IMR-90 (cell line): ENCODE results near the gene CEP63. TPM values are rescaled to one million over a fixed set of nuclear protein-coding genes. Genes with fewer than 3 reads are reported as not detected.

ENCODE experiments used
- ATAC-seq: fragments of 200-7000 bp; cut with Tn5 transposase; 2 replicates; pipeline ENCODE4 v1.9.1; 2020; ENCODE audit warnings: low read depth, mild to moderate bottlenecking, moderate library complexity
- BruUV-seq: library from RNA; stranded (reverse); fragments of 400-500 nt; replicated peaks from 2 replicates; lab custom pipeline; 2021; lab: Mats Ljungman, UMichigan
- CTCF ChIA-PET: fragments of 300-600 bp; formaldehyde crosslinking; extraction: SDS; loops from one replicate; lab custom pipeline; 2021; ENCODE audit warnings: antibody characterized with exemption; lab: Yijun Ruan, JAX
- POLR2A ChIA-PET: fragments of 300-600 bp; sonication (Branson Sonifier 250); formaldehyde crosslinking; loops from one replicate; lab custom pipeline; 2022; ENCODE audit warnings: antibody characterized with exemption; ENCODE audit not compliant: unreplicated experiment; lab: Charles Lee
- DNase-seq: peaks from one replicate; pipeline ENCODE4 v3.0.0; 2013
- H2AFZ ChIP-seq: replicated peaks from 2 replicates; pipeline ENCODE3; 2013; ENCODE audit warnings: low read length, mild to moderate bottlenecking; ENCODE audit not compliant: poor library complexity
- H2AK5ac ChIP-seq: 2 replicates; pipeline ENCODE4 v1.6.1; 2013; ENCODE audit warnings: low read depth, low read length, inconsistent platforms
- H2AK9ac ChIP-seq: replicated peaks from 2 replicates; pipeline ENCODE3; 2013; ENCODE audit warnings: mild to moderate bottlenecking, low read depth, low read length, moderate library complexity; ENCODE audit not compliant: poor library complexity
- H2BK120ac ChIP-seq: 2 replicates; pipeline ENCODE4 v1.6.1; 2013; ENCODE audit warnings: low read depth, low read length, inconsistent platforms
- H2BK15ac ChIP-seq: 3 replicates; pipeline ENCODE4 v1.6.1; 2013; ENCODE audit warnings: low read depth, low read length, inconsistent platforms
- H2BK20ac ChIP-seq: 2 replicates; pipeline ENCODE4 v1.6.1; 2013; ENCODE audit warnings: low read depth, mild to moderate bottlenecking, inconsistent platforms, low read length, moderate library complexity
- H2BK5ac ChIP-seq: 2 replicates; pipeline ENCODE4 v1.6.1; 2013; ENCODE audit warnings: mild to moderate bottlenecking, low read depth, low read length, inconsistent platforms; ENCODE audit not compliant: poor library complexity, severe bottlenecking
- H3K14ac ChIP-seq: replicated peaks from 2 replicates; pipeline ENCODE4 v1.6.1; 2013; ENCODE audit warnings: low read depth, low read length, inconsistent platforms
- H3K18ac ChIP-seq: 2 replicates; pipeline ENCODE4 v1.6.1; 2013; ENCODE audit warnings: low read depth, low read length, control low read depth
- H3K23ac ChIP-seq: 2 replicates; pipeline ENCODE4 v1.6.1; 2013; ENCODE audit warnings: low read depth, low read length, inconsistent platforms
- H3K27ac ChIP-seq: 2 replicates; pipeline ENCODE4 v1.5.1; 2013; ENCODE audit warnings: mild to moderate bottlenecking, control low read depth, low read length; ENCODE audit not compliant: insufficient read depth
- H3K27me3 ChIP-seq: 2 replicates; pipeline ENCODE4 v1.6.1; 2013; ENCODE audit warnings: low read length; ENCODE audit not compliant: control insufficient read depth, insufficient read depth
- H3K36me3 ChIP-seq: 2 replicates; pipeline ENCODE4 v1.6.1; 2013; ENCODE audit warnings: low read length, mixed read lengths; ENCODE audit not compliant: control insufficient read depth, insufficient read depth
- H3K4ac ChIP-seq: 2 replicates; pipeline ENCODE4 v1.6.1; 2013; ENCODE audit warnings: low read depth, low read length, inconsistent platforms
- H3K4me1 ChIP-seq: 2 replicates; pipeline ENCODE4 v1.6.1; 2013; ENCODE audit warnings: low read length, mixed read lengths; ENCODE audit not compliant: control insufficient read depth, insufficient read depth
- H3K4me2 ChIP-seq: 2 replicates; pipeline ENCODE4 v1.6.1; 2013; ENCODE audit warnings: low read depth, mild to moderate bottlenecking, control low read depth, low read length, moderate library complexity
- H3K4me3 ChIP-seq: 2 replicates; pipeline ENCODE4 v1.5.1; 2013; ENCODE audit warnings: low read depth, mild to moderate bottlenecking, control low read depth, low read length, moderate library complexity; ENCODE audit not compliant: insufficient read depth
- H3K56ac ChIP-seq: 2 replicates; pipeline ENCODE4 v1.6.1; 2013; ENCODE audit warnings: low read length, inconsistent platforms; ENCODE audit not compliant: insufficient read depth; ENCODE audit errors: extremely low read depth
- H3K79me1 ChIP-seq, 2 experiments: 2 replicates each; pipeline ENCODE4 v1.6.1; 2013; ENCODE audit warnings: low read length in 2 of 2, inconsistent platforms in 1 of 2, low read depth in 1 of 2
- H3K9ac ChIP-seq: 2 replicates; pipeline ENCODE4 v1.6.1; 2013; ENCODE audit warnings: low read depth, low read length, control low read depth
- H3K9me1 ChIP-seq: 2 replicates; pipeline ENCODE4 v1.6.1; 2013; ENCODE audit warnings: low read length, inconsistent platforms; ENCODE audit not compliant: insufficient read depth
- H3K9me3 ChIP-seq: 2 replicates; pipeline ENCODE4 v1.6.1; 2013; ENCODE audit warnings: low read length; ENCODE audit not compliant: control insufficient read depth, insufficient read depth
- H4K20me1 ChIP-seq: 2 replicates; pipeline ENCODE4 v1.6.1; 2013; ENCODE audit warnings: low read length, inconsistent platforms; ENCODE audit not compliant: insufficient read depth
- H4K5ac ChIP-seq: 2 replicates; pipeline ENCODE4 v1.6.1; 2013; ENCODE audit warnings: mild to moderate bottlenecking, low read depth, low read length, control low read depth
- H4K8ac ChIP-seq, 2 experiments: 2 replicates each; pipeline ENCODE4 v1.6.1; 2013; ENCODE audit warnings: low read depth in 2 of 2, low read length in 2 of 2, control low read depth in 1 of 2, inconsistent platforms in 1 of 2
- H4K91ac ChIP-seq: 2 replicates; pipeline ENCODE4 v1.6.1; 2013; ENCODE audit warnings: low read depth, low read length, inconsistent platforms; ENCODE audit not compliant: insufficient read depth
- BHLHE40 ChIP-seq: fragments of 150-350 bp; IDR thresholded peaks from 2 replicates; pipeline ENCODE4 v1.6.1; 2016; ENCODE audit warnings: mild to moderate bottlenecking, low read depth, low read length
- CEBPB ChIP-seq: IDR thresholded peaks from 2 replicates; pipeline ENCODE4 v1.6.1; 2012; ENCODE audit warnings: low read depth, low read length, improper control_type of control experiment
- CHD1 ChIP-seq: IDR thresholded peaks from 2 replicates; pipeline ENCODE4 v1.6.1; 2012; ENCODE audit warnings: low read depth, low read length, improper control_type of control experiment
- FOS ChIP-seq: fragments of 150-350 bp; IDR thresholded peaks from 2 replicates; pipeline ENCODE4 v1.6.1; 2016; ENCODE audit warnings: low read depth, low read length
- POLR2A ChIP-seq: IDR thresholded peaks from 2 replicates; pipeline ENCODE4 v1.6.1; 2012; ENCODE audit warnings: mild to moderate bottlenecking, low read depth, low read length
- RAD21 ChIP-seq: IDR thresholded peaks from 2 replicates; pipeline ENCODE4 v1.6.1; 2012; ENCODE audit warnings: low read length, improper control_type of control experiment
- RCOR1 ChIP-seq: IDR thresholded peaks from 2 replicates; pipeline ENCODE4 v1.6.1; 2012; ENCODE audit warnings: mild to moderate bottlenecking, low read length, improper control_type of control experiment; ENCODE audit not compliant: insufficient replicate concordance
- WGBS, 2 experiments: methylation state at CpG; one replicate each; pipeline versions ENCODE4 v1.1.5 to v1.1.7; 2013; ENCODE audit warnings: missing lambda C conversion rate in 2 of 2; ENCODE audit not compliant: insufficient read length in 1 of 2; ENCODE audit errors: extremely low coverage in 2 of 2; 5-methylcytosine and 5-hydroxymethylcytosine counted together
- dilution Hi-C: fragments of 300-500 bp; cut with HindIII; formaldehyde crosslinking; loops from one replicate; pipeline ENCODE4 v1.14.3; 2018; ENCODE audit warnings: low sequenced_read_pairs; ENCODE audit not compliant: unreplicated experiment
- in situ Hi-C: fragments of 300-500 bp; cut with MboI; formaldehyde crosslinking; loops from 3 replicates; pipeline ENCODE4 v1.14.3; 2019; ENCODE audit warnings: low sequenced_read_pairs, inconsistent platforms, mixed read lengths
- intact Hi-C: fragments of 100-400 bp; cut with micrococcal nuclease; formaldehyde crosslinking; loops from 2 replicates; pipeline ENCODE4 v1.10.0; 2022
- polyA plus RNA-seq, 3 experiments: library from polyadenylated mRNA; depleted of rRNA; stranded (reverse); fragments of >200 nt; gene quantifications; 2 replicates each; pipeline ENCODE4 v1.2.3, GENCODE V29; 2012; ENCODE audit warnings: low replicate concordance in 1 of 3
- total RNA-seq: library from RNA; depleted of rRNA; stranded (reverse); fragments of >200 nt; gene quantifications from 2 replicates; pipeline ENCODE4 v1.2.3, GENCODE V29; 2012
- TF ChIP-seq, protein P1 (sequence below): fragments of 150-350 bp; IDR thresholded peaks from 2 replicates; pipeline ENCODE4 v1.6.1; 2016; ENCODE audit warnings: low read depth, mild to moderate bottlenecking, low read length, moderate library complexity, borderline replicate concordance

CEP63 gene
- total and polyA plus RNA-seq, 2 of the 4 experiments (the other 2 are of a cell fraction), result 6.5 to 9.1 TPM

- H2BK5ac ChIP-seq, result peak overlapping the region; percentile 27
- no peak overlapping the region for H3K4ac ChIP-seq
- H3K79me1 ChIP-seq, result peaks cover 3 to 9% of the 10 kb centered on the region in 2 experiments; a peak in 2 of 4 replicates
- peak overlapping the region; percentile 31 to 67; a peak in 1 of 4 replicates for H4K8ac ChIP-seq
- H2AK5ac ChIP-seq, result peak overlapping the region; percentile 79
- no TSS peak for BruUV-seq
- H2BK120ac ChIP-seq, result peak overlapping the region; percentile 76
- dilution Hi-C loops, result no loop called here
- no peak overlapping the region for H3K4me3 ChIP-seq
- intact Hi-C loops, result loop anchor here (5.0 kb wide), 1 partner anchor 78 kb away; the partner anchor contains the start of gene AMOTL2
- in situ Hi-C loops, result no loop called here
- H2BK20ac ChIP-seq, result peak overlapping the region; percentile 34
- peak overlapping the region; percentile 53 for H2AFZ ChIP-seq
- no peaks in the 10 kb centered on the region for H3K36me3 ChIP-seq
- no peaks in the 10 kb centered on the region for H4K20me1 ChIP-seq
- H3K4me2 ChIP-seq, result no peak overlapping the region
- H4K5ac ChIP-seq, result peak overlapping the region; percentile 30; the same call in 1 of the 2 replicates
- no peak for TF ChIP-seq BHLHE40
- no peak for TF ChIP-seq POLR2A
- TF ChIP-seq RCOR1, result no peak
- TF ChIP-seq CEBPB, result no peak
- TF ChIP-seq FOS, result no peak
- no peak for TF ChIP-seq CHD1
- no peak for TF ChIP-seq RAD21
- TF ChIP-seq, protein P1, sequence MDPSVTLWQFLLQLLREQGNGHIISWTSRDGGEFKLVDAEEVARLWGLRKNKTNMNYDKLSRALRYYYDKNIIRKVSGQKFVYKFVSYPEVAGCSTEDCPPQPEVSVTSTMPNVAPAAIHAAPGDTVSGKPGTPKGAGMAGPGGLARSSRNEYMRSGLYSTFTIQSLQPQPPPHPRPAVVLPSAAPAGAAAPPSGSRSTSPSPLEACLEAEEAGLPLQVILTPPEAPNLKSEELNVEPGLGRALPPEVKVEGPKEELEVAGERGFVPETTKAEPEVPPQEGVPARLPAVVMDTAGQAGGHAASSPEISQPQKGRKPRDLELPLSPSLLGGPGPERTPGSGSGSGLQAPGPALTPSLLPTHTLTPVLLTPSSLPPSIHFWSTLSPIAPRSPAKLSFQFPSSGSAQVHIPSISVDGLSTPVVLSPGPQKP, result no peak
- CTCF ChIA-PET, result interaction anchor here (1.6 to 1.9 kb wide), 3 partner anchors 15 to 24 kb away, joined by 4 to 8 read pairs (median 5); no protein-coding TSS in a partner anchor
- H3K9me1 ChIP-seq, result peaks cover 15% of the 10 kb centered on the region
- peaks cover 18% of the 10 kb centered on the region for H3K4me1 ChIP-seq
- H3K56ac ChIP-seq, result no peak overlapping the region
- WGBS, 2 experiments, result no CpG with 5 or more reads among the region's 3 CpGs
- H3K9ac ChIP-seq, result no peak overlapping the region
- no peak overlapping the region for H4K91ac ChIP-seq
- no peak overlapping the region for H2BK15ac ChIP-seq
- H3K9me3 ChIP-seq, result no peaks in the 10 kb centered on the region
- DNase-seq (no peak), ATAC-seq (no peak)
- no peak overlapping the region for H3K27ac ChIP-seq
- H2AK9ac ChIP-seq, result no peak overlapping the region
- no peak overlapping the region; the same call in 1 of the 2 replicates for H3K18ac ChIP-seq
- H3K23ac ChIP-seq, result no peak overlapping the region
- POLR2A ChIA-PET, result interaction anchor here (1.2 kb wide), 1 partner anchor 76 kb away, joined by 3 read pairs; the partner anchor contains the start of gene AMOTL2
- no peak overlapping the region for H3K14ac ChIP-seq
- H3K27me3 ChIP-seq, result no peaks in the 10 kb centered on the region
Observed at GRCh38 chr3:134449951-134450350, 35.9 kb upstream of the CEP63 start.
